Thyroid gland (tissue), 4 donors: ENCODE measurements around the gene GIMD1.

Experiments used
- CTCF ChIP-seq, 6 experiments: fragments of 200-600 bp in 3 of 6; fragments of 450-650 bp in 3 of 6; sonication (generic) in 3 of 6; IDR thresholded peaks; one replicate each; pipeline ENCODE4 v1.5.1; 2016 to 2019; ENCODE audit warnings: antibody characterized with exemption in 6 of 6, mild to moderate bottlenecking in 2 of 6, inconsistent platforms in 1 of 6, moderate library complexity in 1 of 6
- POLR2A ChIP-seq, 2 donors: fragments of 450-650 bp; IDR thresholded peaks; one replicate each; pipeline ENCODE4 v1.6.1; 2017; ENCODE audit warnings: antibody characterized with exemption in 2 of 2, mild to moderate bottlenecking in 2 of 2, moderate library complexity in 1 of 2

- no peak for TF ChIP-seq POLR2A (IDR thresholded peaks at IDR 0.05)
- no peak for TF ChIP-seq CTCF (IDR thresholded peaks at IDR 0.05)
Measured at GRCh38 chr4:106370214-106370613, 1.6 kb upstream of the GIMD1 start.
